Inflammatory macrophage treated with lipopolysaccharide for 4 hours (primary cell): ENCODE measurements around the gene FMO1.
"Not testable (repeated sequence)": the region's sequence is repeated elsewhere in the genome, so short reads cannot be mapped to it uniquely, and the experiment has no call there.

Experiments used
- DNase-seq: peaks from one replicate; pipeline ENCODE4 v3.0.0-alpha.2; 2020

Gene FMO1

DNA sequence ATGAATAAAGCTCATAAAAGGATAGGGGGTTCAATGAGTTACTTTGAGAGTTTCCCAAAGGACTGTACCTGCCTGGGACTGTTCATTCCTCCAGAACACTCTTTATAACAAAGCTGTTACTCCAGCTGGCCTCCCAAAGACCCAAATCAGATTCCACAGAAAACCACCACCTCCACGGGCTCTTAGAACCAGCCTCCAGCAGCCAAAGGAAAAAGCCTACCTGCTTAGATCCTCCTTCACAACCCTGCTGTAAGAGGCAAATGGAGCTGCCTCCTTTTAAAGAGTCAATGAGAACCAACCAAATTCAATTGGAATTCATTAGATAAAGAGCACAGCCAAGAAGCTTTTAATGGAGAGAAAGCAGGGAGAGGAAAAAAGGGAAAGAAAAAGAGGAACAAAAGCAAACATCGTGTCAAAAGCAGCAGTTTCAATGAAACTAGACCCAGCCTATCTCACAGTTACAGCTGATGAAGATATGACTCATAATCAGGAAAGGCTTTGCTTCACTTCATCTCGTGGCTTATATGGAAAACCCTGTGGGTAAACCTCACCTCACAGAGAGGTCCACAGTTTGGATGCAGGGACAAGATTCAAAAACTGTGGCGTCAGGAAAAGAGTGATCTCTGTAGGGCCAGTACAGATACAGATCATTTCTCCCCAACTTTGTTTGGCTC, 37.9 kb downstream of the FMO1 start:
- peak; percentile 79 for DNase-seq

DNA sequence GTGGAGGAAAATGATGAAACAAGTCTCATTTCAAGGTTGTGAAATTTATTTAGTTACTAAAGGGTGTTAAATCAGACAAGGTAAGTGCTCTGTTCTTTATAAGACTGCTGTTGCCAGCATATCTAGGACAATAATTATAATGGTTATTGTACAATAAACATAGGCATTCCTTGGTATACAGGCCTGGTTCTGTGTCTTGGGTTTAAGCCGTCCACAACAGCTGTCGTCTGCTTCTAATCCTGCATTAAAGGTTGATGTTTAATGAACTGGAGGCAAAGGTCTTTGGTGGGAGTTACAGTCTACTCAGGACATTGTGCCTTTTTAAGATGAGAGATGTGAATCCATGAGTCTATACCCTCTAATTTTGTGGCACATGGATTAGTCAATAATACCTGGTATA, 42.3 kb downstream of the FMO1 start:
- no peak for DNase-seq

DNA sequence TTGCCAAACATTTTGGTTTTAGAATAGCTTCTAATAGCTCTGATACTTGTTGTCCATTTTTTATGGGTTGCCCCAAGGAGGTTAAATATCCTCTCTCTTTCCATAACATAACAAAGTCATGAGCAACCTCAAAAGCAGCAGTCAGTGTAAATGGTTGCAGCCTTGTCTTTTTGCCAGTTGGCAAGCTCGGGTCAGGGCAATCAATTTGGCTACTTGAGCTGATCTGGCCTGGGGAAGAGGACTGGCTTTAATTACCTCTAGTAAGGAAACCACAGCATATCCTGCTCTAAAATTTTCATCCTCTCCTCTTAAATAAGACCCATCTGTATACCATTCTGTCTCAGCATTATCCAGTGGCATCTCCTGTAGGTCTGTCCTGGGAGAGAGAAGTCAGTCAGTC, 44.5 kb downstream of the FMO1 start:
- no peak for DNase-seq

DNA sequence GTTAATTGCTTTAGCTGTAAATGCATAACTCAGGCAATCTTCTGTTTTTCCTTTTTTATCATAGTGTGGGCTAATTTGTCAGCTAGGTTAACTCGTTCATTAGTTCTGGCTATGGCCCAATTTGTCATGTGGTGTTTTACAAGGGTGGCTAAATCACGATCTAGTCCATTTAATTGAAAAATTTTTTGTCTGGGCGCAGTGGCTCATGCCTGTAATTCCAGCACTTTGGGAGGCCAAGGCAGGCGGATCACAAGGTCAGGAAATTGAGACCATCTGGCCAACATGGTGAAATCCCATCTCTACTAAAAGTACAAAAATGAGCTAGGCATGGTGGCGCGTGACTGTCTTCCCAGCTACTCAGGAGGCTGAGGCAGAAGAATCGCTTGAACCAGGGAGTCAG, 47.1 kb downstream of the FMO1 start:
- DNase-seq, result not testable (repeated sequence)

DNA sequence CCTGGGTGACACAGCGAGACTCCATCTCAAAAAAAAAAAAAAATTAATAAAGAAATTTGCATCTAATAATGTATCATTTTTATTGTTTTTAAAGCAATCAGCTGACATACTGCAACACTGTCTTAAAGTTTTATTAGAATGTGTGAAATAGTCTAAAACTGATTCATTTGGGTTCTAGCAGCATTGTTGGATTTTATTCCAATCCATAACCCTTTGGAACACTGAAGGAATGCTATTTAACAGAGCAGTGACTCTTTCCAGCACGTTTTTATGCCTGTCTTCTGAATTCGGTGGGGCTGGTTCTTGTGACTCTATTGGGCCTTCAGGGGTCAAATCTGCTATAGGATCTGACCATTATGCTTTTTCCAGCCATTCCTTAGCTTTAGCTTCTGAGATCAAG, 47.5 kb downstream of the FMO1 start:
- no peak for DNase-seq

DNA sequence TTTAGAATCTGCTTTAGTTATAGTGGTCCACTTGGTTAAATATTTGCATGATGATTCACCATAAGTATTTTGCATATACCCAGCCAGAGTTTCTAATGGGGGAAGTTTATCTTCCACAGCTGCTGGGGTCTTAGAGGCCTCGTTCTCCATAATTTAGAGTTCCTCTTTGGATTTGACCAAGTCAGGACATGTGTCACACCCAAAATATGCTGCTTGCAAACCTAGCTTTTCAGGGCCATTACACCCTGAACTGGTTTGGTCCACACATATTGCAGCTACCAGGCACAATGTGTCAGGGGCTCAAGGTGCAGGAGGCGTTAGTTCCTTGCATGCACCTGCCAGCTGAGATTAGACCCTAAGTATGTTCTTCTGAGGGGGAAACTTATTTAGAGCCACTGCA, 48.6 kb downstream of the FMO1 start:
- DNase-seq, result peak; percentile 1

DNA sequence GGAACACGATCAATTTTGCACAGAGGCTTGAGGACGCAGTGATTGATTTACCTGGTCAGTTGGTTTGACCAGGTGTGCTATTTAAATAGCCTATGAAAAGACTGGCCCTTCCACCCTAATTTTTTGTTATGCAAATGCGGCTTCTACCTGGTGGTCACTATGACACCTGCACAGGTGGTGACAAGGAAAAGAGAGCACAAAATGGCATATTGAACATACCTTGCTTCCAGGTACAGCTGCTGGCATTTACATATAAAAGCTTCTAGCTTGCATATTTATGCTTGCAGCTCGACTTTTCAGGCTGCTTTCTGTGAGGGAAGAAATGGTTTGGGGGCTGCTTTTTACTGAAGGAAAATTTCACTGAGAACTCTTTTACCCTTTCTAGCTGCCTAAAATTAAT, 50.4 kb downstream of the FMO1 start:
- no peak for DNase-seq

DNA sequence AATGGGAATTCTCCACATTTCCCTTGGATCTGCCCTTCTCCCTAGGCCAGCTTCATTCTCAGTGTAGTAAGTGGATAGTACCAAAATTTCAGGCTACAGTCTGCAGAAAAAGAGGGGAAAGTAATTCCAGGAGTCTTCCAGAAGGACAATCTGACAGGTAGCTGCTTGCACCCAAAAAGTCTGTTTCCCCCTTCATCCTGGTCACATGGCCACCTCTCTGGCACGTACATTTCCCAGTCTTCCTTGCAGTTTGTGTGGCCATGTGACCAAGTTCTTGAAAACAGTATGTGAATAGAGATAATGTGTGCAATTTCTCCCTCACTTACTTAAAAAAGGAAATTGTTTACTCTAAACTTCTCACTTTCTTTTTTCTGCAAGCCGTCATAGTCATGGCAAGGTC, 51.0 kb downstream of the FMO1 start:
- no peak for DNase-seq

DNA sequence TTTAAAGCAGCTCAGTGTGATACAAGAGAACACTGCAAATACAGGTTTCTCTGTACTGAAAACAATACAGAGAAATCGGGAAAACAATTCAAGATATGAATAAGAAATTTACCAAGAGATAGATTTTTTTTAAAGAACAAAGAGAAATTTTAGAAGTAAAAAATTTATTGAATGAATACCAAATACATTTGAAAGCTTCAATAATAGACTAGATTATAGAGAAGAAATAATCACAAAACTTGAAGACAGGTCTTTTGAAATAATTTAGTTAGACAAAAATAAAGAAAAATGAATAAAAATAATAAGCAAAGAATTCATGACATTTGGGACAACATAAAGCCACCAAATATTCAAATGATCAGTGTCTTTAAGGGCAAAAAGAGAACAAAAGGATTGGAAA, 52.1 kb downstream of the FMO1 start:
- DNase-seq, result no peak

DNA sequence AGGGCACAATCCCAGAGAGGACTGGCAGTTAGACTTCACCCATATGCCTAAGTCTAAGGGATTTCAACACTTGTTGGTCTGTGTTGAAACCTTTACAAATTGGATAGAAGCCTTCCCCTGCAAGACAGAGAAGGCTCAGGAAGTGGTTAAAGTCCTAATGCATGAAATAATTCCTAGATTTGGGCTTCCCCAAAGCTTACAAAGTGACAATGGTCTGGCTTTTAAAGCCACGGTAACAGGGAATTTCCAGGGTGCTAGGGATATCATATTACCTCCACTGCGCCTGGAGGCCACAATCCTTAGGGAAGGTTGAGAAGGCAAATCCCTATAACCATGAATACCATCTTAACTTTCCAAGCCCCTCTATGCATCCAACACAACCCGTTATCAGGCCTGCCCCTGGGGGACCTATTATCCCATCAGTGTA, 62.4 kb downstream of the FMO1 start:
- peak; percentile 12 for DNase-seq

DNA sequence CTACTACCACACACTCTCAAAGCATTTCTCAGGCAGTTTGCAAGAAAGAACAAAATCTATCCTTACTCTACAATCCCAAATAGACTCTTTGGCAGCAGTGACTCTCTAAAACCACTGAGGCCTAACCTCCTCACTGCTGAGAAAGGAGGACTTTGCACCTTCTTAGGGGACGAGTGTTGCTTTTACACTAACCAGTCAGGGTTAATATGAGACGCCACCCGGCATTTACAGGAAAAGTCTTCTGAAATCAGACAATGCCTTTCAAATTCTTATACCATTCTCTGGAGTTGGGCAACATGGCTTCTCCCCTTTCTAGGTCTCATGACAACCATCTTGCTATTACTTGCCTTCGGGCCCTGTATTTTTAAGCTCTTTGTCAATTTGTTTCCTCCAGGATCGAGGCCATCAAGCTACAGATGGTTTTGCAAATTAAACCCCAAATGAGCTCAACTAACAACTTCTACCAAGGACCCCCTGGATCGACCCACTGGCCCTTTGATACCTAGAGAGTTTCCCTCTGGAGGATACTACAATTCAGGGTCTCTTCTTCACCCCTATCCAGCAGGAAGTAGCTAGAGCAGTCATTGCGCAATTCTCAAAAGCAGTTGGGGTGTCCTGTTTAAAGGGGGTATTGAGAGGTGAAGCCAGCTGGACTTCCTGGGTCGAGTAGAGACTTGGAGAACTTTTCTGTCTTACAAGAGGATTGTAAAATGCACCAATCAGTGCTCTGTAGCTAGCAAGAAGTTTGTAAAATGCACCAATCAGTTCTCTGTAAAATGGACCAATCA, 63.7 kb downstream of the FMO1 start:
- DNase-seq, result no peak

DNA sequence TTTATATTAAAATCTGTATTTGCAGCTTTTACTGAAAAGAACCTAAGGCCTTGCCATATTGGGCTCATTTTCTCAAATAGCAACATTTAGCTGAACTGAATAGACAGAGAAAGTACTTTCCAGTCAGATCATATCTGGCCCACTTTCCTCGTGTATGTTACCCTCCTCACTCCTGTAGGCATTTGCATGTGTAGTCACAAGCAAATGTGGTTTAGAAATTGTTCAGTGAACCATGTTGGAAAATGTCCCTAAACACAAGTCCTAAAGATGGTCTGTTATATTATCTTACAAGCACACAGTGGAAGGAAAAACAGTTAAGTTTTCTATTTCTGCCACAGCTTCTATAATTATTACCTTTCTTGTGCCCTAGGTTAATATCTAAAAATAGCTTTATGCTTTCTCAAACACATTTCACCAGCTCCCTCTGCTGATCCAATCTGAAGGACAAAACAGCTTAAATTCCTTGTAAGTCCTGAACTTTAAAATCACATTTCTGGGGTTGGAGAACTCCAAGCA, 65.1 kb downstream of the FMO1 start:
- DNase-seq, result no peak

DNA sequence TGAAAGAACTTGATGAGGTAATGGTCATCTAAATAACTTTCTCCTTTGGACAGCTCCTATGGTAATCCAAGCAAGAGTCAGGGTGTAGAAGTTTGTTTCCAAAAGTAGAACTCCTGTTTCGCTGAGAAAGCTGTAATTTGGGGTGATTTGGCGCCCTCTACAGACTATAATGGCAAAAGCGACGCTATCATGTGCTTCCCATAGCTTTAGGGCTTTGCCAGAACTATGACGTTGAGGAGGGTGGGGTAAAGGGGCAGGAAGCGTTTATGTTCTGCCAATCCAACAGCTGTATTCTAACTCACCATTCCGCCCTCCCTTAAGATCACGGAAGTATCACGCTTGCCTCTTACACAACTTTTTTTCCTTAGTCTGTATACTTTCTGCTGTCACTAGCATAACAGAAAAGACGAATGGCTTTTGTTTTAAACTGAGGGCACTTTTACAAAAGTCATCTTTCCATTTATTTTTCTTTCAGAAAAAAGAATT, 65.6 kb downstream of the FMO1 start, which contains the start of gene FMO4:
FMO4 (plus strand) TSS at position 349 of the 486 bp plus-strand sequence. CDS start 5,643 bp downstream, outside the sequence.
- DNase-seq, result peak; percentile 99

DNA sequence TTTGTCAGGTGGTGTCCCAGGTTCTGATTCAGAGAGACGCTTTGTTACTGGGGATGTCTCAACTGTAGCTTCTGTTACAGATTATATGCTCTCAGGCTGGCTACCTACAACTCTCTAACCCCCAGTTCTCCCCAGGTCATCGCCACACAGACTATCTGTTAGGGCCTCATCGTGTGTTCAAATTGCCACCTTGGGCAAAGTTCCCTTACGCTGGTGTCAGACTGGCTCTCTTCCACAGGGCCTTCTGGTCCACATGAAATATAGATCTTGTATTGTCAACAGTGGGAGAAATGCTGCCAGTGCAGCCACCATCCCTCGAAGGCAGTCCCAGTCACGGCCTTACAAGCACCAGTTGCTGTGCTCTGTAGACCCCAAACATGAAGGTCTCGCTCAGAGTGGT, 81.0 kb downstream of the FMO1 start:
- DNase-seq, result no peak

DNA sequence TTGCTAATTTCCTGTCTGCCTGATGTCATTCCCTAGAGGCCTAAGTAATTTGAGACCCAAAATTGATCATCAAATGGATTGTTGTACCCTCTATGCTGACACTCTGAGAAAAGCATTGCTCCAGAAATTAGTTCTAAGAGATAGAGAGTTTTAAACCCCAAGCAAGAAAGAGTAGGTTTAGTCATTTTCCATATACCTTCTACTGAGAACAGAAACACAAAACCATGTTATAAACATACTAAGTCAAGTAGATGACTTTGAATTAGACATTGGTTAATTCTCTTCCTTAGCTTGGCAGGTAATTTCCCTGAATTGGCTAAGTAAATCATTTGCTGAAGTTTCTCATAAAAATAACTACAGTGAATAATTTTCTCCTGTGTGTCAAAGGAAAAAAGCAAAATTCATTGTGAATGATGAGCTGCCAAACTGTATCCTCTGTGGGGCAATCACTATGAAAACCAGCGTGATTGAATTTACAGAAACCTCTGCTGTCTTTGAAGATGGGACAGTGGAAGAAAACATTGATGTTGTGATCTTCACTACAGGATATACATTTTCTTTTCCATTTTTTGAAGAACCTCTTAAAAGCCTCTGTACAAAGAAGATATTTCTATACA, 85.8 kb downstream of the FMO1 start:
- no peak for DNase-seq
